ENCODE results near the gene TMX2. TPM values are rescaled to one million over a fixed set of nuclear protein-coding genes. Genes with fewer than 3 reads are reported as not detected.

The TMX2 gene
- total and polyA plus RNA-seq, 2 donors (not counting 3 experiments of a cell fraction or from before 2014, with no cell fraction given), result 52.7 to 67.7 TPM

DNA sequence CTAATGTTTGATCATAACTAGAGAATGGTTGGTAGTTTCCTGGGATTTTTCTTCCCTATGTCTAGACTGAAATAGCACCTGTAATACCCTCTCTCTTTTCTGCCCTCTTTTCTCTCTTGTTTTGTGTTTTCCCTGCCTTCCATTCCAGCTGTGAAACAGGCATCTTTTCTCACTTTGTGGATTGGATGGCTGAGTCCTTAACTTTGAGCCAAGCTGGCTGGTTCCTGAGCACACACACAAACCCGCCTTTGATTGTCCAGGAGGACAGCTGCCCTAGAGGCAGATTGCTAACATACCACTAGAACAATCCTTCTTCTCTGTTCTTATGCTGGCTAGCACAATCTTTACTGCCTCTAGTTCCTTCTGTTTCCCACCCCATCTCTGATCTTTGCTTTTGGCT, 66.9 kb downstream of the TMX2 start:
- H4K20me1 ChIP-seq (replicated peaks; ENCODE audit: control insufficient read depth, extremely low read depth, insufficient read depth, low read length), result no peaks in the 10 kb centered on the region
- intact Hi-C loops (cut with micrococcal nuclease), result loop anchor here (2.0 to 5.0 kb wide), 4 partner anchors 14 to 1363 kb away; partner anchors contain the start of genes FAM111A and ZFP91
- H3K4me2 ChIP-seq (ENCODE audit: insufficient read depth, low read length), result peak overlapping the region; percentile 81

DNA sequence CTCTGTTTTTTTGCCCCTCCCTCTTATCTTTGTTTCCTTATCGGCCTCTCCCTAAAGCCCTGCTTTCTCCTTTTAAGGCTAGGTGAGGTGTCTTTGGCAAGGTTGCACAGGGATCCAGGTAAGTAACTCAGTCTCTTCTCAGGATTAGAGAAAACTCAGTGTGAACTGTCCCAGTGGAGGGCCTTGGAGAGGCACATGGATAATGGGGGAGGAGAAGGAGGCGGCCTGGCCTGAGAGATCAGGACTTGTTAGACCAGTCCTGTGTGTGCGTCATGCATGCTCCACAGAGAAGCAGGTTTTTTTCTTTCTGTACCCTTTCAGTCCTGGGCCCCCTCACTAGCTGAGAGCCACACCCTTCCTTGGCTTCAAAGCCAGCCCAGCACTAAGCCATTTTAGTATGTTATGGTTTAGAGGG, 69.1 kb downstream of the TMX2 start:
- DNase-seq (ENCODE audit: low read depth, low spot score) (no peak), FAIRE-seq (no peak)
- intact Hi-C loops (cut with micrococcal nuclease), result no loop called here
- H3K9me3 ChIP-seq (replicated peaks; ENCODE audit: control insufficient read depth, insufficient read depth, low read length), result no peaks in the 10 kb centered on the region
- dilution Hi-C loops (cut with MboI; ENCODE audit: extremely low pct_ligation_motif_present, low sequenced_read_pairs), result no loop called here
- no peak overlapping the region for H3K9ac ChIP-seq (replicated peaks; ENCODE audit: extremely low read depth, insufficient read depth, low read length)
- no peaks in the 10 kb centered on the region for H3K27me3 ChIP-seq (ENCODE audit: control insufficient read depth in 2 of 2, insufficient read depth in 2 of 2, low read length in 2 of 2)
- H3K79me2 ChIP-seq (ENCODE audit: control insufficient read depth, insufficient read depth, low read length), result peaks cover 92% of the 10 kb centered on the region
- H4K20me1 ChIP-seq (replicated peaks; ENCODE audit: control insufficient read depth, extremely low read depth, insufficient read depth, low read length), result peaks cover 4% of the 10 kb centered on the region
- POLR2A ChIA-PET, result no interaction called here
- TF ChIP-seq POLR2A (IDR thresholded peaks at IDR 0.05; ENCODE audit: low read depth, low read length) (no peak), FOS (IDR thresholded peaks at IDR 0.05; ENCODE audit: borderline replicate concordance, insufficient read depth, low read length) (no peak), POLR2AphosphoS5 (IDR thresholded peaks at IDR 0.05; ENCODE audit: insufficient read depth, low read depth, low read length) (no peak), GATA2 (IDR thresholded peaks at IDR 0.05; ENCODE audit: insufficient read depth, insufficient read length, low read depth, low read length) (no peak), JUN (IDR thresholded peaks at IDR 0.05; ENCODE audit: borderline replicate concordance, insufficient read depth, insufficient read length, low read depth) (no peak), MYC (IDR thresholded peaks at IDR 0.05; ENCODE audit: low read depth, low read length) (no peak), EZH2 (IDR thresholded peaks at IDR 0.05; ENCODE audit: borderline replicate concordance, low read depth, low read length, severe bottlenecking) (no peak)
- TF ChIP-seq, protein P1, sequence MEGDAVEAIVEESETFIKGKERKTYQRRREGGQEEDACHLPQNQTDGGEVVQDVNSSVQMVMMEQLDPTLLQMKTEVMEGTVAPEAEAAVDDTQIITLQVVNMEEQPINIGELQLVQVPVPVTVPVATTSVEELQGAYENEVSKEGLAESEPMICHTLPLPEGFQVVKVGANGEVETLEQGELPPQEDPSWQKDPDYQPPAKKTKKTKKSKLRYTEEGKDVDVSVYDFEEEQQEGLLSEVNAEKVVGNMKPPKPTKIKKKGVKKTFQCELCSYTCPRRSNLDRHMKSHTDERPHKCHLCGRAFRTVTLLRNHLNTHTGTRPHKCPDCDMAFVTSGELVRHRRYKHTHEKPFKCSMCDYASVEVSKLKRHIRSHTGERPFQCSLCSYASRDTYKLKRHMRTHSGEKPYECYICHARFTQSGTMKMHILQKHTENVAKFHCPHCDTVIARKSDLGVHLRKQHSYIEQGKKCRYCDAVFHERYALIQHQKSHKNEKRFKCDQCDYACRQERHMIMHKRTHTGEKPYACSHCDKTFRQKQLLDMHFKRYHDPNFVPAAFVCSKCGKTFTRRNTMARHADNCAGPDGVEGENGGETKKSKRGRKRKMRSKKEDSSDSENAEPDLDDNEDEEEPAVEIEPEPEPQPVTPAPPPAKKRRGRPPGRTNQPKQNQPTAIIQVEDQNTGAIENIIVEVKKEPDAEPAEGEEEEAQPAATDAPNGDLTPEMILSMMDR (IDR thresholded peaks at IDR 0.05; ENCODE audit: extremely low read depth in 1 of 2, insufficient read depth in 1 of 2, low read depth in 1 of 2, low read length in 2 of 2), result no peak
- TF ChIP-seq, protein P2, sequence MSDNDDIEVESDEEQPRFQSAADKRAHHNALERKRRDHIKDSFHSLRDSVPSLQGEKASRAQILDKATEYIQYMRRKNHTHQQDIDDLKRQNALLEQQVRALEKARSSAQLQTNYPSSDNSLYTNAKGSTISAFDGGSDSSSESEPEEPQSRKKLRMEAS (IDR thresholded peaks at IDR 0.05; ENCODE audit: insufficient read depth, insufficient read length), result no peak
- no peaks in the 10 kb centered on the region for H3K9me1 ChIP-seq (replicated peaks; ENCODE audit: control insufficient read depth, extremely low read depth, insufficient read depth, low read length)
- H3K27ac ChIP-seq (ENCODE audit: insufficient read depth, low read depth, low read length), result no peak overlapping the region
- no peak overlapping the region for H3K4me3 ChIP-seq (replicated peaks in 1 of 3; ENCODE audit: insufficient read depth in 1 of 3, low read depth in 1 of 3, low read length in 3 of 3)
- CTCF ChIA-PET, result interaction anchor here (1.6 to 9.0 kb wide), 3 partner anchors 10 to 19 kb away, joined by 6 to 115 read pairs (median 6); partner anchors contain the start of gene CTNND1
- no peak overlapping the region for H3K4me2 ChIP-seq (ENCODE audit: insufficient read depth, low read length)
- no peak overlapping the region for H2AFZ ChIP-seq (ENCODE audit: low read depth, low read length)
- peaks cover 0 to 3% of the 10 kb centered on the region in 2 experiments for H3K36me3 ChIP-seq (ENCODE audit: control insufficient read depth in 2 of 2, extremely low read depth in 1 of 2, insufficient read depth in 2 of 2, low read length in 2 of 2)
- no TSS peak for BruUV-seq (replicated peaks)
- H3K4me1 ChIP-seq (ENCODE audit: control insufficient read depth, extremely low read depth, insufficient read depth, low read length), result peaks cover 53% of the 10 kb centered on the region

More for the DNA sequence above, 66.9 kb downstream of the TMX2 start:
- Histone ChIP-seq H3K27ac (ENCODE audit: insufficient read depth, low read depth, low read length) (peak overlapping the region; percentile 91), H2AFZ (ENCODE audit: low read depth, low read length) (no peak overlapping the region), H3K36me3 (ENCODE audit: control insufficient read depth in 2 of 2, extremely low read depth in 1 of 2, insufficient read depth in 2 of 2, low read length in 2 of 2) (peaks cover 0 to 3% of the 10 kb centered on the region in 2 experiments), H3K4me3 (replicated peaks in 1 of 3; ENCODE audit: insufficient read depth in 1 of 3, low read depth in 1 of 3, low read length in 3 of 3) (peak overlapping the region in 1 of 3 experiments; percentile 56), H3K9me1 (replicated peaks; ENCODE audit: control insufficient read depth, extremely low read depth, insufficient read depth, low read length) (no peaks in the 10 kb centered on the region), H3K79me2 (ENCODE audit: control insufficient read depth, insufficient read depth, low read length) (peaks cover 93% of the 10 kb centered on the region), H3K9ac (replicated peaks; ENCODE audit: extremely low read depth, insufficient read depth, low read length) (peak overlapping the region; percentile 86), H3K27me3 (ENCODE audit: control insufficient read depth in 2 of 2, insufficient read depth in 2 of 2, low read length in 2 of 2) (no peaks in the 10 kb centered on the region), H3K9me3 (replicated peaks; ENCODE audit: control insufficient read depth, insufficient read depth, low read length) (no peaks in the 10 kb centered on the region), H3K4me1 (ENCODE audit: control insufficient read depth, extremely low read depth, insufficient read depth, low read length) (peaks cover 75% of the 10 kb centered on the region)
- CTCF ChIA-PET, result interaction anchor here (1.0 to 9.0 kb wide), 8 partner anchors 9 to 67 kb away, joined by 3 to 123 read pairs (median 4); partner anchors contain the start of genes BTBD18, CTNND1 and MED19
- DNase-seq (ENCODE audit: low read depth, low spot score) (peak; percentile 71), FAIRE-seq (peak; percentile 52)
- POLR2A ChIA-PET, result interaction anchor here (0.6 to 2.4 kb wide), 7 partner anchors 9 to 27 kb away, joined by 3 to 16 read pairs (median 8); partner anchors contain the start of genes BTBD18 and CTNND1
- TF ChIP-seq, protein P1 (IDR thresholded peaks at IDR 0.05; ENCODE audit: extremely low read depth in 1 of 2, insufficient read depth in 1 of 2, low read depth in 1 of 2, low read length in 2 of 2), result peak in 1 of 2 donors; percentile 29
- no peak for TF ChIP-seq FOS (IDR thresholded peaks at IDR 0.05; ENCODE audit: borderline replicate concordance, insufficient read depth, low read length)
- BruUV-seq (replicated peaks), result no TSS peak
- dilution Hi-C loops (cut with MboI; ENCODE audit: extremely low pct_ligation_motif_present, low sequenced_read_pairs), result no loop called here
